PC-3 (cell line): ENCODE results near the gene CARD10. TPM values are rescaled to one million over a fixed set of nuclear protein-coding genes. Genes with fewer than 3 reads are reported as not detected.
A peak's percentile ranks its signal among the peaks of the same experiment; 100 is the strongest.

Experiments used
- ATAC-seq: fragments of 200-7000 bp; cut with Tn5 transposase; 2 replicates; pipeline ENCODE4 v1.9.1; 2020; ENCODE audit warnings: mild to moderate bottlenecking, moderate library complexity
- BruUV-seq: library from RNA; stranded (reverse); fragments of 400-500 nt; replicated peaks from 2 replicates; lab custom pipeline; 2021; lab: Mats Ljungman, UMichigan
- CTCF ChIA-PET: fragments of 300-600 bp; sonication (Branson Sonifier 250); formaldehyde crosslinking; loops from one replicate; lab custom pipeline; 2022; ENCODE audit warnings: antibody characterized with exemption; lab: Charles Lee
- POLR2A ChIA-PET: fragments of 300-600 bp; sonication (Branson Sonifier 250); formaldehyde crosslinking; loops from one replicate; lab custom pipeline; 2022; ENCODE audit warnings: antibody characterized with exemption; ENCODE audit not compliant: unreplicated experiment; lab: Charles Lee
- DNase-seq: peaks from one replicate; pipeline ENCODE4 v3.0.0-alpha.2; 2015
- H2AFZ ChIP-seq: fragments of 300-600 bp; sonication (generic); 2 replicates; pipeline ENCODE4 v1.6.0; 2016; ENCODE audit warnings: antibody characterized with exemption, low read length
- H3F3A ChIP-seq: fragments of 300-600 bp; sonication (generic); one replicate; pipeline ENCODE4 v1.6.0; 2017; ENCODE audit warnings: antibody characterized with exemption, low read length, control low read depth, mild to moderate bottlenecking; ENCODE audit not compliant: unreplicated experiment
- H3K27ac ChIP-seq: fragments of 300-600 bp; sonication (generic); 2 replicates; pipeline ENCODE4 v1.5.1; 2016; ENCODE audit warnings: mild to moderate bottlenecking, low read length
- H3K27me3 ChIP-seq: fragments of 300-600 bp; sonication (generic); 2 replicates; pipeline ENCODE4 v1.6.1; 2016; ENCODE audit warnings: low read length, mixed read lengths
- H3K36me3 ChIP-seq: fragments of 300-600 bp; sonication (generic); 2 replicates; pipeline ENCODE4 v1.6.1; 2016; ENCODE audit warnings: low read depth, mixed run types, low read length, mixed read lengths
- H3K4me1 ChIP-seq: fragments of 300-600 bp; sonication (generic); 2 replicates; pipeline ENCODE4 v1.5.1; 2016; ENCODE audit warnings: low read length; ENCODE audit not compliant: insufficient read depth
- H3K4me2 ChIP-seq: fragments of 300-600 bp; sonication (generic); 2 replicates; pipeline ENCODE4 v1.6.0; 2016; ENCODE audit warnings: low read length
- H3K4me3 ChIP-seq: fragments of 300-600 bp; sonication (generic); 2 replicates; pipeline ENCODE4 v1.5.1; 2016; ENCODE audit warnings: mild to moderate bottlenecking, low read length, mixed read lengths
- H3K79me2 ChIP-seq: fragments of 300-600 bp; sonication (generic); 2 replicates; pipeline ENCODE4 v1.6.1; 2017; ENCODE audit warnings: low read length, mixed read lengths
- H3K9ac ChIP-seq: fragments of 300-600 bp; sonication (generic); 2 replicates; pipeline ENCODE4 v1.6.0; 2016; ENCODE audit warnings: mild to moderate bottlenecking, low read length
- H3K9me2 ChIP-seq: fragments of 300-600 bp; sonication (generic); replicated peaks from 2 replicates; pipeline ENCODE4 v1.6.1; 2016; ENCODE audit warnings: mixed run types, low read length, mixed read lengths
- H3K9me3 ChIP-seq: fragments of 300-600 bp; sonication (generic); 2 replicates; pipeline ENCODE4 v1.6.1; 2016; ENCODE audit warnings: low read length, mixed read lengths
- H4K20me1 ChIP-seq: fragments of 300-600 bp; sonication (generic); 2 replicates; pipeline ENCODE4 v1.6.1; 2016; ENCODE audit warnings: low read length, mixed read lengths
- EZH2 ChIP-seq: fragments of 300-600 bp; sonication (generic); IDR thresholded peaks from one replicate; pipeline ENCODE4 v1.6.1; 2017; ENCODE audit warnings: antibody characterized with exemption, mild to moderate bottlenecking, low read length; ENCODE audit not compliant: unreplicated experiment
- EZH2phosphoT487 ChIP-seq: fragments of 300-600 bp; sonication (generic); IDR thresholded peaks from 2 replicates; pipeline ENCODE4 v1.6.1; 2018; ENCODE audit warnings: mild to moderate bottlenecking, antibody characterized with exemption, low read length, borderline replicate concordance
- intact Hi-C: fragments of 100-400 bp; cut with micrococcal nuclease; formaldehyde crosslinking; loops from 2 replicates; pipeline ENCODE4 v1.9.0; 2023
- total RNA-seq: library from RNA; depleted of rRNA; stranded (reverse); fragments of >200 nt; gene quantifications from 2 replicates; pipeline ENCODE4 v1.2.3, GENCODE V29; 2014
- TF ChIP-seq, protein P1 (sequence below): fragments of 300-600 bp; sonication (generic); conservative IDR thresholded peaks from 2 replicates; pipeline ENCODE4 v1.5.1; 2017; ENCODE audit warnings: antibody characterized with exemption, low read depth, mild to moderate bottlenecking, low read length

Gene CARD10
- total RNA-seq, 1 experiment from 2014 or later = 20.7 TPM

DNA sequence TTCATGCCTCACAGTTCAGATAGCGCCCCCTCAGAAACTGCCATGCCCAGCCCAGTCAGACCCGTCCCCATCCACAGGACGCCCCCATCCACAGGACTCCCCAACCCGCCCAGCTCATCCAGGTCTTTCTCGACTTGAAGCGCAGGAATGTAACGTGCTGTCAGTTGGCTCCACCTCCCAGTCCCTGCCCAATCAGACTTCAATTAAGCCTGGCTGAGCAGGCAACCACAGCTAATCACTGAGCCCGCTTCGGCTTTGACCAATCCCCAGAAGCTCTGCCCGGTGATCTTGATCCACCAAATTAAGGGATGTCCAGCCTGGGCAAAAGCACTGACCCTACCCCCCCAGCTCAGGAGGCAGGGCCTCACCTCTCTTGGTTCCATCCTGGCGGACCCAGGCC, 22.6 kb downstream of the CARD10 start:
- CTCF ChIA-PET = no interaction called here
- Histone ChIP-seq H3K9me2 (no peaks in the 10 kb centered on the region), H3K27ac (peak overlapping the region; percentile 64), H4K20me1 (no peaks in the 10 kb centered on the region), H3K79me2 (no peaks in the 10 kb centered on the region; the same call in 1 of the 2 replicates), H3K36me3 (peaks cover 5% of the 10 kb centered on the region; the same call in 1 of the 2 replicates), H3K9ac (no peak overlapping the region), H3K4me3 (no peak overlapping the region), H2AFZ (no peak overlapping the region), H3F3A (peaks cover 4% of the 10 kb centered on the region), H3K4me2 (peak overlapping the region; percentile 23; the same call in 1 of the 2 replicates), H3K4me1 (peaks cover 29% of the 10 kb centered on the region), H3K27me3 (no peaks in the 10 kb centered on the region), H3K9me3 (no peaks in the 10 kb centered on the region)
- BruUV-seq = no TSS peak
- no peak for TF ChIP-seq EZH2phosphoT487
- TF ChIP-seq, protein P1, sequence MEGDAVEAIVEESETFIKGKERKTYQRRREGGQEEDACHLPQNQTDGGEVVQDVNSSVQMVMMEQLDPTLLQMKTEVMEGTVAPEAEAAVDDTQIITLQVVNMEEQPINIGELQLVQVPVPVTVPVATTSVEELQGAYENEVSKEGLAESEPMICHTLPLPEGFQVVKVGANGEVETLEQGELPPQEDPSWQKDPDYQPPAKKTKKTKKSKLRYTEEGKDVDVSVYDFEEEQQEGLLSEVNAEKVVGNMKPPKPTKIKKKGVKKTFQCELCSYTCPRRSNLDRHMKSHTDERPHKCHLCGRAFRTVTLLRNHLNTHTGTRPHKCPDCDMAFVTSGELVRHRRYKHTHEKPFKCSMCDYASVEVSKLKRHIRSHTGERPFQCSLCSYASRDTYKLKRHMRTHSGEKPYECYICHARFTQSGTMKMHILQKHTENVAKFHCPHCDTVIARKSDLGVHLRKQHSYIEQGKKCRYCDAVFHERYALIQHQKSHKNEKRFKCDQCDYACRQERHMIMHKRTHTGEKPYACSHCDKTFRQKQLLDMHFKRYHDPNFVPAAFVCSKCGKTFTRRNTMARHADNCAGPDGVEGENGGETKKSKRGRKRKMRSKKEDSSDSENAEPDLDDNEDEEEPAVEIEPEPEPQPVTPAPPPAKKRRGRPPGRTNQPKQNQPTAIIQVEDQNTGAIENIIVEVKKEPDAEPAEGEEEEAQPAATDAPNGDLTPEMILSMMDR = no peak
- TF ChIP-seq EZH2 = no peak
- DNase-seq (no peak), ATAC-seq (peak; percentile 4; the same call in 1 of the 2 replicates)
- POLR2A ChIA-PET = no interaction called here
- intact Hi-C loops = no loop called here

DNA sequence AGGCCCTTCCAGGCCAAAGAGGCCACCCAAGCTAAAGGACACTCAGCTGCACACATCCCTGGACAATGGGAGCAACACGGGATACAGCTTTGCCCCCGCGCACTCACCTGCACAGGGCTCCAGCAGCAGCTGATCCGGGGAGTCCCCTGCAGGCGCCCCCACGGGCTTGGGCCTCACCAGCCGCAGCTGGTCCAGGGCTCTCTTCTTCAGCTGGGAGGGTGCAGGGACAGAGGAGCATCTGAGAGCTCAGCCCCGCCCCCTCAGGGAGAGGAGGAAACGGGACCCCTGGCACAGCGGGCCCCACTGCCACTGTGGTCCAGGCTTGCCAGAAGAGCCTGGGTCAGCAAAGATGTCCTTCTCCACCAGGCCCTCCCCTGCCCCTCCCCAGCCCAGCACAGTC, 25.2 kb downstream of the CARD10 start:
- no peak overlapping the region for H3K4me2 ChIP-seq
- H3K9me3 ChIP-seq = no peaks in the 10 kb centered on the region
- no peak overlapping the region for H3K4me3 ChIP-seq
- TF ChIP-seq, protein P1 = no peak
- TF ChIP-seq EZH2phosphoT487 (no peak), EZH2 (no peak)
- peaks cover 4% of the 10 kb centered on the region for H3F3A ChIP-seq
- no peak overlapping the region for H2AFZ ChIP-seq
- ChIA-PET CTCF (no interaction called here), POLR2A (no interaction called here)
- DNase-seq (no peak), ATAC-seq (no peak)
- H3K27ac ChIP-seq = no peak overlapping the region
- H3K9me2 ChIP-seq = no peaks in the 10 kb centered on the region
- no peaks in the 10 kb centered on the region for H3K79me2 ChIP-seq
- BruUV-seq = no TSS peak
- H3K4me1 ChIP-seq = peaks cover 18% of the 10 kb centered on the region
- intact Hi-C loops = no loop called here
- H3K36me3 ChIP-seq = peaks cover 5% of the 10 kb centered on the region; the same call in 1 of the 2 replicates
- H3K9ac ChIP-seq = no peak overlapping the region
- no peaks in the 10 kb centered on the region for H4K20me1 ChIP-seq
- no peaks in the 10 kb centered on the region for H3K27me3 ChIP-seq

DNA sequence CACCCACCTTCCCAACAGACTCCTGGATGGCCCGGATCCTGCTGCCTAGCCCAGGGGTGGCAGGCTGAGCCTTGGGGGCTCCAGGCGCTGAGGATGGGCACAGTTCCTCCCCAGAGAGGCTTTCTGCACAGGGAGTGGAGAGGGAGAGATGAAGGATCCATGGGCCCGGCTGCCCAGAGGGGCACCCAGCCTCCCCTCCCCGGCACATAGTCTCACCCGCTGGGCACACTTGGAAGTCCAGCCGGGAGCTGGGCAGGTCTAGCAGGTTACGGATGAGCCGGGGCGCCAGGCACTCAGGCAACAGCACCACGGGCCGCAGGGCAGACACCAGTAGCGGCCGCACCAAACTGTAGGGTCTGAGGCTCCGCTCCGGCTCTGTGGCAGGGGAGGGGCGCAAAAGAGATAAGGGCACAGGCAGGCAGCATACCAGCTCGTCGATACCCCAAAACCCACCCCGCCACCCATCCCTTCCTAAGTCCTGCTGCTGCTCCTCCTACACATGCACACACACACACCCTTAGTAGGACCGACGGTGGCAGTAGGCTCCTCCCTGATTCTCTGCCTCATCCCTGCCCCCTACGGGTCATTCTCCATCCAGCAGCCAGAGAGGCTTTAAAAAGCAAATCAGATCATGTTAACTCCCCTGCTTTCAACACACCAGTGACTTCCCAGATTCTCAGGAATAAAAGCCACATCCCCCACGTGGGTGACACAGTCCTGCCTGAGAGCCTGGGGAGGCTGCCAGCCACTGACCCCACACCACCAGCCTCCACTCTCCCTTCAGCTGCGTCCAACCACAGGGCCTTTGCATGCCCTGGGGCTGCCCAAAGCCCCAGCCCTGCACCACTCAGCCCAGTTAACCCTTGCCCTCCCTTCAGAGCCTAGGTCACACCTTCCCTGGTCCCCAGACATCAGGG, 26.5 kb downstream of the CARD10 start:
- TF ChIP-seq, protein P1 = peak; percentile 59
- TF ChIP-seq EZH2 = no peak
- TF ChIP-seq EZH2phosphoT487 = no peak
- H3K36me3 ChIP-seq = peaks cover 5% of the 10 kb centered on the region; the same call in 1 of the 2 replicates

More for the DNA sequence above, 26.5 kb downstream of the CARD10 start:
- no peak overlapping the region for H3K4me3 ChIP-seq
- no peaks in the 10 kb centered on the region for H4K20me1 ChIP-seq
- intact Hi-C loops = no loop called here
- H3F3A ChIP-seq = peaks cover under 1% of the 10 kb centered on the region
- DNase-seq (peak; percentile 54), ATAC-seq (peak; percentile 18; the same call in 1 of the 2 replicates)
- H3K9me3 ChIP-seq = no peaks in the 10 kb centered on the region
- H3K9me2 ChIP-seq = no peaks in the 10 kb centered on the region
- BruUV-seq = no TSS peak
- no peaks in the 10 kb centered on the region for H3K79me2 ChIP-seq
- H2AFZ ChIP-seq = no peak overlapping the region
- no peak overlapping the region for H3K9ac ChIP-seq
- H3K27ac ChIP-seq = no peak overlapping the region
- POLR2A ChIA-PET = no interaction called here
- no peak overlapping the region for H3K4me2 ChIP-seq
- CTCF ChIA-PET = no interaction called here
- no peaks in the 10 kb centered on the region for H3K27me3 ChIP-seq
- H3K4me1 ChIP-seq = peaks cover 12% of the 10 kb centered on the region
